ENCODE measurements around the gene BRD1. TPM values are rescaled to one million over a fixed set of nuclear protein-coding genes. Genes with fewer than 3 reads are reported as not detected.
A peak's percentile ranks its signal among the peaks of the same experiment; 100 is the strongest.

Gene BRD1
- total RNA-seq, 3 donors from 2014 or later: 33.4 to 51.3 (median 48.4) TPM

DNA sequence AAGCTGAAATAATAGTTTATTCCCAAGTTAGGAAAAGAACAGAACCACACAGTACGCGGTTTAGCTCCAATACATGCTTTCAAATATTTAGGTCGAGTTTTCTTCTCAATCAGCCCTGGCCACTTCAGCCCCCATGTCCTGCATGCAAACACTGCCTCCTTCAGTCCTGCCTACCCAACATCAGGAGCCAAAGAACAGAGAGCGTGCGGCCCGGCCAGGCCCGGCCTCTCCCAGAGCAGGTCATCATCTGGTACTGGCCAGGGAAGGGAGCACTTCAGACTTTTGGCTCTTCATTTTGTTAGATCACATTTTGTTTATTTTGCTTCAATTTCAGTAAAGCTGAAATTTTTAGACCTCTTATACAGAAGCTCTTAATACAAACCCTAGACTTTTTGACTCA, 6.7 kb downstream of the BRD1 start:
- Histone ChIP-seq H3K36me3 (ENCODE audit: low read depth) (peaks cover 7% of the 10 kb centered on the region), H3K9me3 (no peaks in the 10 kb centered on the region), H3K4me3 (no peak overlapping the region), H3K4me1 (ENCODE audit: low read depth) (peaks cover 26% of the 10 kb centered on the region)
- TF ChIP-seq, protein P1, sequence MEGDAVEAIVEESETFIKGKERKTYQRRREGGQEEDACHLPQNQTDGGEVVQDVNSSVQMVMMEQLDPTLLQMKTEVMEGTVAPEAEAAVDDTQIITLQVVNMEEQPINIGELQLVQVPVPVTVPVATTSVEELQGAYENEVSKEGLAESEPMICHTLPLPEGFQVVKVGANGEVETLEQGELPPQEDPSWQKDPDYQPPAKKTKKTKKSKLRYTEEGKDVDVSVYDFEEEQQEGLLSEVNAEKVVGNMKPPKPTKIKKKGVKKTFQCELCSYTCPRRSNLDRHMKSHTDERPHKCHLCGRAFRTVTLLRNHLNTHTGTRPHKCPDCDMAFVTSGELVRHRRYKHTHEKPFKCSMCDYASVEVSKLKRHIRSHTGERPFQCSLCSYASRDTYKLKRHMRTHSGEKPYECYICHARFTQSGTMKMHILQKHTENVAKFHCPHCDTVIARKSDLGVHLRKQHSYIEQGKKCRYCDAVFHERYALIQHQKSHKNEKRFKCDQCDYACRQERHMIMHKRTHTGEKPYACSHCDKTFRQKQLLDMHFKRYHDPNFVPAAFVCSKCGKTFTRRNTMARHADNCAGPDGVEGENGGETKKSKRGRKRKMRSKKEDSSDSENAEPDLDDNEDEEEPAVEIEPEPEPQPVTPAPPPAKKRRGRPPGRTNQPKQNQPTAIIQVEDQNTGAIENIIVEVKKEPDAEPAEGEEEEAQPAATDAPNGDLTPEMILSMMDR (IDR thresholded peaks at IDR 0.05): no peak
- no peak for ATAC-seq
- intact Hi-C loops (cut with DNase I, micrococcal nuclease): no loop called here
- no peak for DNase-seq

GRCh38 chr22:49817359-49817758, 10.3 kb downstream of the BRD1 start:
- no peaks in the 10 kb centered on the region for H3K36me3 ChIP-seq (ENCODE audit: low read depth)
- TF ChIP-seq, protein P1 (IDR thresholded peaks at IDR 0.05): no peak
- intact Hi-C loops (cut with DNase I, micrococcal nuclease): no loop called here
- no peak for ATAC-seq
- H3K4me3 ChIP-seq: no peak overlapping the region
- no peak for DNase-seq
- peaks cover 6% of the 10 kb centered on the region for H3K4me1 ChIP-seq (ENCODE audit: low read depth)
- H3K9me3 ChIP-seq: no peaks in the 10 kb centered on the region

DNA sequence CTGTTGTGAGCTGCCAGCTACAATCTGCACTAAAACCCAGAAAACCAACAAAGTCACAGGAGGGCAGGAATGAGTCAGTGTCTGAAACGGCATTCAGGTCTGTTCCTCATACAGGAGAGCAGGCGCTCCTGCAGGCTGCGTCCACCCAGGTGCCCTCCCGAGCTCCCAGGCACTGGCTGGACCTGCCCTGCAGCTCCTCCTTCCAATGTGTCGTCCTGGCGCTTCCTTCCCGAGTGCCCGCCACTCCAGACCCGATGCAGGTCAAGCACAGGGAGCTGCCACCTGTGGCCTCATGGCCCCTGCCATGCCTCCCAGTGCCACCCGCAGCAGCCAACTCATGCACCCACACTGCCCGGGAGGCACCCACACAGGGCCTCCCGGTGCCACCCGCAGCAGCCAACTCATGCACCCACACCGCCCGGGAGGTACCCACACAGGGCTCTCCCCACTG, 12.0 kb downstream of the BRD1 start:
- Histone ChIP-seq H3K4me3 (no peak overlapping the region), H3K4me1 (ENCODE audit: low read depth) (no peaks in the 10 kb centered on the region), H3K9me3 (no peaks in the 10 kb centered on the region), H3K36me3 (ENCODE audit: low read depth) (no peaks in the 10 kb centered on the region)
- intact Hi-C loops (cut with DNase I, micrococcal nuclease): no loop called here
- peak; percentile 24 for ATAC-seq
- TF ChIP-seq, protein P1 (IDR thresholded peaks at IDR 0.05): no peak
- peak in 1 of 3 donors; percentile 44 for DNase-seq

- no peak for ATAC-seq
- H3K4me1 ChIP-seq (ENCODE audit: low read depth): no peaks in the 10 kb centered on the region
- intact Hi-C loops (cut with DNase I, micrococcal nuclease): no loop called here
Measured at GRCh38 chr22:49814856-49815255, 12.8 kb downstream of the BRD1 start.

DNA sequence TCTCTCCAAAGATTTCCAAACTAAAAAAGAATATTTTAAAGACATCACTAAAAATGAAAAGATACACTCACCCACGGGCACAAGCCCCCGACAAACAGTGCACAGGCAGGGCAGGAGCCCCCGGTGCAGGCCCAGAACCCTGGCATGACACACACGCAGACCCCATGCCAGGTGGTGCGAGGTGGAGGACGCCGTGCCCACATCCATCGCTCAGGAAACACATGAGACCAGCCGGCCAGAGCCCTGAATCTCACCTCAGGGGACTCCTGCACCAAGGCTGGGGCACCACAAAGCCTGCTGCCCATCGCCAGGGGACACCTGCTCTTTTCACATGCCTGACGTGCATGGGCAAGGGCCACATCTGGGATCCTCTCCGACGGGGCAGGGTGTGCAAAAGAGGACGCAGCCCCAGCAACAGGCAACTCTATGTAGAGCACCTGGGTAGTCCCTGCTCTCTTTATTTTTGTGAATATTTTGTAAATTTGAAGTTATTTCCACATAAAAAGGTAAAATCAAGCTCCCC, 13.4 kb downstream of the BRD1 start:
- DNase-seq: no peak
- no peaks in the 10 kb centered on the region for H3K9me3 ChIP-seq
- TF ChIP-seq, protein P1 (IDR thresholded peaks at IDR 0.05): no peak
- no peak for ATAC-seq
- no peaks in the 10 kb centered on the region for H3K4me1 ChIP-seq (ENCODE audit: low read depth)
- intact Hi-C loops (cut with DNase I, micrococcal nuclease): no loop called here
- H3K36me3 ChIP-seq (ENCODE audit: low read depth): no peaks in the 10 kb centered on the region
- no peak overlapping the region for H3K4me3 ChIP-seq

More at GRCh38 chr22:49814856-49815255, 12.8 kb downstream of the BRD1 start:
- H3K36me3 ChIP-seq (ENCODE audit: low read depth): no peaks in the 10 kb centered on the region
- no peaks in the 10 kb centered on the region for H3K9me3 ChIP-seq
- DNase-seq: peak in 1 of 3 donors; percentile 12
- H3K4me3 ChIP-seq: no peak overlapping the region
- TF ChIP-seq, protein P1 (IDR thresholded peaks at IDR 0.05): no peak

DNA sequence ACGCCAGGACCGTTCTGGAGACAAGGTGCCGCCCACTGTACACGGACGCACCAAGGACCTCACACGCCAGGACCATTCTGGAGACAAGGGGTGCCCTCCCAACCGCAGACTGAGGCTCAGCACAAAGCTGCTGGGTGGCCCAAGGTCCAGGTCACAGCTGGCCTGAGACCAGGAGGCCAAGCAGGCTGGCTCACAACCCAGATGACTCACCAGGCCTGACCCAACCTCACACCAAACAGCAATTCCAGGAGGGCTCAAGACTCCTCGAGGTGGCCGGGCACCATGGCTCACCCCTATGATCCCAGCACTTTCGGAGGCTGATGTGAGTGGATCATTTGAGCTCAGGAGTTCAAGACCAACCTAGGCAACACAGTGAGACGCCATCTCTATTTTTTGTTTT, 14.8 kb downstream of the BRD1 start:
- Histone ChIP-seq H3K9me3 (no peaks in the 10 kb centered on the region), H3K4me3 (no peak overlapping the region), H3K36me3 (ENCODE audit: low read depth) (no peaks in the 10 kb centered on the region), H3K4me1 (ENCODE audit: low read depth) (no peaks in the 10 kb centered on the region)
- ATAC-seq: peak; percentile 8
- TF ChIP-seq, protein P1 (IDR thresholded peaks at IDR 0.05): no peak
- no peak for DNase-seq
- intact Hi-C loops (cut with DNase I, micrococcal nuclease): no loop called here

Measured in mucosa of descending colon (tissue), 3 donors.